ENCODE data around the gene LRRK1.

LRRK1 gene

GRCh38 chr15:100985401-100985800 is 66.2 kb downstream of the LRRK1 start:
- no peak for DNase-seq

GRCh38 chr15:100986158-100986896 is 67.2 kb downstream of the LRRK1 start:
- DNase-seq: no peak

DNA sequence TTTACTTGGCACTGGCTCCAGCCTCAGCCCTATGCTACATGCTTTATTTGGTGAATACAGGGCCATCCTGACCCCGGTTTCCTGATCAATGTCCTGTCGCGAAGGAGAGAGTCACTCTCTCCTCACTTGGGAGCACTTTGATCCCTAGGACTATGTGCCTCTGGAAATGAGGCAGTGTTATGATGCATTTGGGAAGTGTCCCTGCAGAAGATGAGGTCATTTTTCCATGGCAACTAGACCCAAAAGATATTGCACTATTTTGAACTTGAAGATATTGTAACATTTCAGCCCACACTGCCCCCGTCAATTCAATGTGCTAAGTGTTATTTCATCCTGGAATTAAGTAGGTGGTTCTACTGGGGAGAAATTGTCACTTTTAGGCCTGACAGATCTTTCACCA is 68.0 kb downstream of the LRRK1 start:
- no peak for DNase-seq

DNA sequence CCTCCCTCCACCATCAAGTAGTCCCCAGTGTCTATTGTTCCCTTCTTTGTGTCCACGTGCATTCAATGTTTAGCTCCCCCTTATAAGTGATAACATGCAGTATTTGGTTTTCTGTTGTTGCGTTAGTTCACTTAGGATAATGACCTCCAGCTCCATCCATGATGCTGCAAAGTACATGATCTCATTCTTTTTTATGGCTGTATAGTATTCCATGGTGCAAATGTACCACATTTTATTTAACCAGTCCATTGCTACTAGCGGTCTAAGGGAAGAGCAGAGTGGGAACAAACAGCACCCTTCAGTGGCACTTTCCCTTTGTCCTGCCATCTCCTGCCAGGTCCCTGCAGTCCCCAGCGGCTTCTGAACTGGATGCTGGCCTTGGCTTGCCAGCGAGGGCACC is 69.1 kb downstream of the LRRK1 start:
- DNase-seq: no peak

DNA sequence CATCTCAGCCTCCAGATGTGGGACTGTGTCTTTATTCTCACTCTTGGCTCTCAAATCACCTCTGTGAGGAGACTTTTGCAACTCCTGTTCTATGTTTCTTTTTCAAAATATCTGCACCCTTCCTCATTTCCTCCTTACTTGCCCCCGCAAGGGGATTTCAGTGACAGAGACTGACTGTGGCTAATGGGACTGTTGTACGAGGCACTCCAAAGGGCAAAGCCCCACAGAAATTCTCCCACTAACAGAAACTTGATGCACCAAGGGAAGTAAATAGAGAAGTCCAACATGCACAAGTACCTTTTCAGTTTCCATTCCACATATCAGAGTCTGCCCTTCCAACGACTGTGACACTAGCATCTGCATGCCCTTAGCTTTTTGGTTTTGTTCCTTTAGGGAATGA is 69.7 kb downstream of the LRRK1 start:
- no peak for DNase-seq

DNA sequence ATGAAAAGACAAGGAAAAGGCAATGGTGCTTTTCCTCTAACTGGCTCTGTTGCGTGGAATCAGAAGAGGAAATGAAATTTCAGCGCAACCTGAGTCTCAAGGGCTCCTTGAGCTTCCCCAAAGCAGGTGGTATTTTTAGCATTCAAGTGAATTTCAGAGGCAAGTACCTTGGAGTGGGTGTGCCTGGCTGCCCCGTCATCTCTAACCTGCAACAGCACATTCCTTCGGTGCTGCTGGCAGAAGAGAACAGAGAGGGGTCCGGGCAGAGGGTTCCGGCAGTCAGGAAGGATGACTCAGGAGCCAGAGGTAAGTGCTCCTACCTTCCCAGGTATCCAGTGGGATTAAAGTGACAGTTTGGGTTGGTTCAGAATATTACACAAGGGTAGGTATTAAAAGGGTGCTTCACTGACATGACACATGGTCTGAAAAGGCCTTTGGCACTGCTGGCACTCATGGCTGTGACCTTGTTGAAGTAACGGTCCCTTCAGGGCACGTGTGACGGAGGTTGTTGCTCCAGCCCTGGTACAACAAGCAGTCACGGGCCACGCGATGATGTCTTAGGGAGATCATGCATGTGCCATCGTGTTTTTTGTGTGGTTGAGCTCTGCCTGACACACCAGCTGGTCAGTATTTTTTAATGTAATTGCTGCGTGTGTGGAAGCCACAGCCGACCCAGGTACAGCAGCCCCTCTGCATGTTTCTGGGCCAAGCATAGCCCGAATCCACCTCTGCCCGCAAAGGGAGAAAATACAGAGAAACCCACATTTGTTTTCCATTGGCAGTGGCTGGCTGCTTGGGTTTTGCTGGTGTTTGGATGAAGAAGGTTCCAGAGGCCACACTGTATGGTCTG is 75.7 kb downstream of the LRRK1 start:
- DNase-seq: no peak

DNA sequence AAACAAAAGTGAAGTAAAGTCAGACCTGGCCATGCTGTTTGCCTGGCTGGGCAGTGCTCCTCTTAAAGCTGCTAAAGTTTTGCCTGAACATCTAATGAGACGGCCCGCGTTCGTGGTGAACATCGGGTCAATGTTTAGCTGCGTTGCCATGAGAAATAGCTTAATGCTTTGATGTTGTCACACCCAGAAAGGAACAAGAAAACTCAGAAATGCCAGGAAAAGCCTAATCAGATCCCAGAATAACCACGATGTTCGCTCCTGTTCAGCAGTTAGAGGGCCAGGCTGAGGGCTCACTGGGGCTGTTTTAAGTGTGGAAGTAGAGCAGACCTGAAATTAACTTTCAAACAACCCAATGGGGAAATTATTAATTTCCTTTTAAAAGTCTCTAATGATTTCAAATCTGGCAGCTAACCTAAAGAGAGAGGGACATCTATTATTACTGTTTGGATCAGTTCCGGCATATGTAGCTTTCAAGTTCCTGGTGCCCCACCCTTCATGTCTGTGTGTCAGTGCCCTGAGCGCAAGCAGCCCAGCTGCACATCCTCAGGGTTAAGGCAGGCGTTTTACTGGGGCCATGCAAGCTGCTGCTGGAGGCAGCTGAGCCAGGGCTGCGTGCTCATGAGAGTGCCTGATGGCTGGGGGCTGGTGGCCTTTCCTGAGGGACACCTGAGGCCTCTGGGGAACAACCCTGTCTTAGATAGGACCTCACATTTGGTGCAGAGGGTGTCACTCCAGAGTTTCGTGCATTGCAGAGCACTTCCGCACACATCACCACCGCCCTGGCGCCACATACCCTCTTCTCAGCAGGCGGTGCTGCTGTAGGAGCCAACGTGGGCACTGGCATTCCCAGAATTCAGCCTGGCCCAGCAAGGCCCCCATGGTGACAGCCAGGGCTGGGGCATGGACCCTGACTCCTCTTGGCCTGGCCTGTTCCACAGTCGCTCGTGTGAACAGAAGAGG is 76.6 kb downstream of the LRRK1 start:
- no peak for DNase-seq

DNA sequence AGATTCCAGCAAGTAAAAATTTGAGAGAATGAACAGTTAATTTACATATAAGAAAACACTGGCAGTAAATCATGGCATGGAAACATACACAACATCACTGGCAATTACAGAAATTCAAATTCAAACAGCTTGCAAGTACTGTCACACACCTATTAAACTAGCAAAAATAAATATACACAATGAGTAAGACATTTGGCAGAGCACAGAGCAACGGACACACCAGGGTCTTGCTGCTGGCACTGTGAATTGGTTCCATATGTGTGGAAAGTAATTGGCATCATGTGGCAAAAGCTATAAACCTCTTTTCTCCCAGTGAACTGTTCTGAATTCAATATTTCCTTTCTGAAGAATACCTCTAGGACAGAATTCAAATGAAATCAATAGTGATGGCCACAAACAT is 78.3 kb downstream of the LRRK1 start:
- no peak for DNase-seq

DNA sequence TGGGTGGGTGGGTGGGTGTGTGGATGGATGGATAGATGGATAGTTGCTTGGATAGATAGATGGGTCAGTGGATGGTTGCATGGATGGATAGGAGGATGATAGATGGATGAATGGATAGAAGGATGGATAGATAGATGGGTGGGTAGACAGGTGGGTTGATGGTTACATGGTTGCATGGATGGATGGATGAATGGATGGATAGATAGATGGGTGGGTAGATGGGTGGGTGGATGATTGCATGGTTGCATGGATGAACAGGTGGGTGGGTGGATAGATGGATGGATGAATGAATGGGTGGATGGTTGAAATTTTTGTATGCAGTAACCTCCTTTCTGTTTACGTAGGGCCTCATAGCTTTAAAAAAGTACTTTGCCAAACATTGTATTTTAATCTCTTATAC is 79.5 kb downstream of the LRRK1 start:
- DNase-seq: no peak

GRCh38 chr15:100999369-100999768 is 80.2 kb downstream of the LRRK1 start:
- no peak for DNase-seq

DNA sequence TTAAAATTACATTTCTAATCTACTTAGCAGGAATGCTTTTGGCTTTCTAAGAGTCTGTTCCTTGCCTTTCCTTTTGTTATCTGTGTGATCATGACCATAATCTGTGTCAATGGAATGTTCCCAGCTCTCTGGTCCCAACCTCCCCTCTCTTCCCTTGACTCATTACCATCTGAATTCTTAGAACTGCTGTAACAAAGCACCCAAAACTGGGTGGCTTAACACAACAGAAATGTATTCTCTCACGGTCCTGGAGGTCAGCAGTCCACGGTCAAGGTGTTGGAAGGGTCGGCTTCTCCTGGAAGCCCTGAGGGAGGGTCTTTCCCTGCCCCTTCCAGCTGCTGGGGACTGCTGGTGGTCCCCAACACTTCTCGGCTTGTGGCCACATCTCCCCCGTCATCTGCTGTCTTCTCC is 81.1 kb downstream of the LRRK1 start:
- no peak for DNase-seq

DNA sequence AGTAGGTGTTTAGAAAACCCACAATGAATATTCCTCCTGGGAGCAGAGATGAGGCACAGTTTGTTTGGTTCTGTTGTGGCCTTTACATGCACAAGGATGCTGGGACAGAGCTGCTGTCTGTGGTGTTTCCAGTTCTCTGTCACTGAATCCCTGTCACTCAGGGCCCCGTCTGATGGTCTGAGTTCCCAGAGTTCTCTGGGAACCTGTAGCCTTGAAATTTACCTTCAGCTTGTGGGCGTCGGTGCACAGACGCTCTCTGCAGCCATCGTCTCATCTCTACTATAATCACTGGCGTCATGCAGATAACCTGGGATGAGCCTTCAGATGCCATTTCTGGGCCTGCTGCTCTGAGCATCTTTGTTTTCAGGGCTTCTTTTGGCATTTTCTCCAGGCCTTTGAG is 81.9 kb downstream of the LRRK1 start:
- DNase-seq: no peak

DNA sequence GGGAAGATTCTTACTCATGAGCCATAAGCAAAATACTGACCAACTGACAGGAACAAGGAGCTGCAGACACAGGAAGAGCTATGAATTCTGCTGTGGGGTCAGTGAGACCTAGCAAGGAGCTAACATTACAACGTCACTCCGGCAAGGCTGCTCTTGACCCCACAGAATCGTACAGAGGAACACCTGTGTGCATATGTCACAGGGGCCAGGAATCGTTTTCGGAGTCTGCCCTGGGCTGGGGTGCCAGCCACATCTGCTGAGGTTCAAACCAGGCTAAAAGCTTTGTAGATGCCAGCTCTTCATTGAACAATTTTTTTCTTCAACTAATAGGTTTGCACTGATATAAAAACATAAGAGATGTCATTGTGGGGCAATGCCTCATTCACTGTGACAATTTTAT is 82.6 kb downstream of the LRRK1 start:
- no peak for DNase-seq

- DNase-seq: no peak
Measured at GRCh38 chr15:101003081-101003480, 83.9 kb downstream of the LRRK1 start.

DNA sequence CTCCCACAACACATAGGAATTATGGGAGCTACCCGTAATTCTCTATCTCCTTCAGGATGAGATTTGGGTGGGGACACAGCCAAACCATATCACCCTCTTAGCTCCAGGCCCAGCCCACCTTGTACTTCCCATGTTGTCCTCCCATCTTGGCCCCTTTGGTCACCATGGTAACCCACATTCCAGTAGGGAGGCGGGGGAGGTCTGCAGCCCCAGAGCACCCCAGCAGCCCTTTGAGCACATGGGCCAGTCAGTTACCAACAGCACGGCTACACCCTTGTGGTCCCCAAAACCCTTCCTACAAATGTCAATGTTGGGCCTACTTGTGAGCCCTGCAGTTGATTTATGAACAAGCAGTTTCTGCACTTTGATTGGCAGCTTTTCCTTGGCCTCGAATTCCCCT is 84.5 kb downstream of the LRRK1 start:
- DNase-seq: no peak

GRCh38 chr15:101004500-101004899 is 85.3 kb downstream of the LRRK1 start:
- no peak for DNase-seq

- DNase-seq: no peak
Measured at GRCh38 chr15:101004986-101005747, 86.0 kb downstream of the LRRK1 start.

- DNase-seq: peak; percentile 37
Measured at GRCh38 chr15:101006931-101007691, 88.0 kb downstream of the LRRK1 start.

DNA sequence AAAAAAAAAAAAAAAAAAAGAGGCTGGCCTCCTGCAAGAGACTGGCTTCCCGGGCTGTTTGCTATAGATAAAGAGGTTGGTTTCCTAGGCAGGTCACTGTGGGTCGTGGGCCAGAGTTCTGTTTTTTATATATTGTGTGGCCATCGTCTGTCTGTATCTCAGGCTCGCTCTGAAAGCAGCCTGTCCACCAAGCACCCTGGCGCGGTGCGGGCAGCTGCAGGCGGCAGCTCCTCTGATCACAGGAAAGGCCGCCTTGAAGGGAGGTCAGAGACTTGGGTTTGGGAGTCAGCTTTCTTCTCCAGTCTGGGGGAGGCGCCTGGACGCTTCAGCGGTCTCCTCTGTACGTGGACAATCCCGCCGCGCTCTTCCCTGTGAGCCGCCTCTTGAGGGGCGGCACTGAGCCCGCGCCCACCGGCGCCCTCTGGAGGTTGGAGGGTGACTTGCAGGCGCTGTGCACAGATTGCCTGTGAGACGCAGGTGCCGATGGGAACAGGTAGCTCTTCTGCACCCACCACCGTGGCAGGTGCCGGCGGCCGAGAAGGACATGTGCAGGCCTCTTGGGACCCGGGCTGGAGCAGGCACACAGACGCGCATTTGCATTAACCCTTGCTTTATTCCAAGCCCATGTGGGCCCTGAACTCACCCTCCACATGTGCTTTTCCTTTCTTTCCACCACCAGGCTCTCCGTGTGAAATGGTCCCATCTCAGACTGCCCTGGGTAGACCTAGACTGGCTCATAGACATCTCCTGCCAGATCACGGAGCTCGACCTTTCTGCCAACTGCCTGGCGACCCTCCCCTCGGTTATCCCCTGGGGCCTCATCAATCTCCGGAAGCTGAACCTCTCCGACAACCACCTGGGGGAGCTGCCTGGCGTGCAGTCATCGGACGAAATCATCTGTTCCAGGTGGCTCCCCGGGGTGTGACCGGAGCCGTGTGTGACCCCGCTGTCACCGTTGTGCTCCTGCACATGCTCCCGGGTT is 89.3 kb downstream of the LRRK1 start:
- peak; percentile 66 for DNase-seq

DNA sequence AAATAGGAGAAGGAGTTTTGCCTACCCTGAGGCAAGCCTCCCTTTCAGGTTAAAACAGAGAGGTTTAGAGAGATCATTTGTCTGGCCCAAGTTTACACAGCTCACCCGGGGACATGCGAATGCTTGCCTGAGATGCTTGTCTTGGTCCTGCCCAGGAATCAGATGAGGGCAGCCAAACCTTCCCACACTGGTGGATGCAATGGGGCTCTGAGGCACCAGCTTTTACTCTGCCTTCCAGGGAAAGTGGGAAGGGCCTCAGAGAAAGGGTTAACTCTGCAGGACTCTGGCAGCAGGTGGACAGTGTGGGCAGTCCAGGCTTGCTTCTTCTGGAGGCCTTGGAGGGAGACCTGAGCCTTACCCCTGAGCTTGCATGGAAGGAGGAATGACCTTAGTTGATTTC is 90.0 kb downstream of the LRRK1 start:
- DNase-seq: no peak
